PC-9 (cell line): Measurements from ENCODE around the gene GAST. TPM values are rescaled to one million over a fixed set of nuclear protein-coding genes. Genes with fewer than 3 reads are reported as not detected.

Source experiments
- BruUV-seq: library from RNA; stranded (reverse); fragments of 400-500 nt; replicated peaks from 2 replicates; lab custom pipeline; 2021; lab: Mats Ljungman, UMichigan
- CTCF ChIA-PET: fragments of 300-600 bp; sonication (Branson Sonifier 250); formaldehyde crosslinking; loops from one replicate; lab custom pipeline; 2022; ENCODE audit warnings: antibody characterized with exemption; lab: Charles Lee
- POLR2A ChIA-PET: fragments of 300-600 bp; sonication (Branson Sonifier 250); formaldehyde crosslinking; loops from one replicate; lab custom pipeline; 2022; ENCODE audit warnings: antibody characterized with exemption; ENCODE audit not compliant: unreplicated experiment; lab: Charles Lee
- DNase-seq, 2 experiments: peaks; one replicate each; pipeline versions ENCODE4 v3.0.0 to v3.0.0-alpha.2; 2015 to 2022; ENCODE audit warnings: mixed read lengths in 1 of 2
- H2AFZ ChIP-seq: fragments of 200-600 bp; sonication (generic); 2 replicates; pipeline ENCODE4 v1.8.1; 2017; ENCODE audit warnings: antibody characterized with exemption
- H3F3A ChIP-seq: fragments of 200-600 bp; sonication (generic); 2 replicates; pipeline ENCODE4 v1.8.1; 2017; ENCODE audit warnings: antibody characterized with exemption, mild to moderate bottlenecking, low read depth; ENCODE audit not compliant: insufficient read depth
- H3K27ac ChIP-seq: fragments of 200-600 bp; sonication (generic); 2 replicates; pipeline ENCODE4 v1.6.1; 2016; ENCODE audit warnings: mixed run types
- H3K27me3 ChIP-seq: fragments of 200-600 bp; sonication (generic); 2 replicates; pipeline ENCODE4 v1.6.1; 2016; ENCODE audit warnings: low read depth, mixed run types; ENCODE audit not compliant: insufficient read depth
- H3K36me3 ChIP-seq: fragments of 200-600 bp; sonication (generic); 2 replicates; pipeline ENCODE4 v1.6.1; 2016; ENCODE audit warnings: low read depth, mixed run types
- H3K4me1 ChIP-seq: fragments of 200-600 bp; sonication (generic); replicated peaks from 2 replicates; pipeline ENCODE4 v1.6.1; 2016; ENCODE audit warnings: mixed run types; ENCODE audit not compliant: insufficient read depth
- H3K4me2 ChIP-seq: fragments of 200-600 bp; sonication (generic); 2 replicates; pipeline ENCODE4 v1.6.1; 2017; ENCODE audit warnings: mixed run types
- H3K4me3 ChIP-seq: fragments of 200-600 bp; sonication (generic); 2 replicates; pipeline ENCODE4 v1.6.1; 2016; ENCODE audit warnings: mixed run types
- H3K79me2 ChIP-seq: fragments of 200-600 bp; sonication (generic); 2 replicates; pipeline ENCODE4 v1.6.1; 2017; ENCODE audit warnings: low read depth, mixed run types
- H3K9me2 ChIP-seq: fragments of 200-600 bp; sonication (generic); 2 replicates; pipeline ENCODE4 v1.8.1; 2017; ENCODE audit warnings: mild to moderate bottlenecking; ENCODE audit not compliant: insufficient read depth
- H3K9me3 ChIP-seq: fragments of 200-600 bp; sonication (generic); 2 replicates; pipeline ENCODE4 v1.8.1; 2016; ENCODE audit warnings: low read depth; ENCODE audit not compliant: insufficient read depth
- H4K20me1 ChIP-seq: fragments of 200-600 bp; sonication (generic); 2 replicates; pipeline ENCODE4 v1.8.1; 2017; ENCODE audit not compliant: insufficient read depth
- CTCF ChIP-seq: fragments of 200-600 bp; sonication (generic); conservative IDR thresholded peaks from 2 replicates; pipeline ENCODE4 v1.6.1; 2017; ENCODE audit warnings: mixed run types, antibody characterized with exemption, mild to moderate bottlenecking, moderate library complexity
- EZH2 ChIP-seq: fragments of 200-600 bp; sonication (generic); IDR thresholded peaks from 2 replicates; pipeline ENCODE4 v1.8.0; 2017; ENCODE audit warnings: antibody characterized with exemption, low read depth
- intact Hi-C: fragments of 100-400 bp; cut with micrococcal nuclease; formaldehyde crosslinking; loops from one replicate; pipeline ENCODE4 v1.10.0; 2022; ENCODE audit not compliant: unreplicated experiment
- total RNA-seq: library from RNA; stranded (reverse); gene quantifications from 2 replicates; pipeline ENCODE4 v1.2.3, GENCODE V29; 2021

GAST gene
- total RNA-seq, 1 experiment from 2014 or later, result 0.87 TPM

GRCh38 chr17:41725134-41725533, 13.0 kb downstream of the GAST start:
- no peaks in the 10 kb centered on the region for H4K20me1 ChIP-seq
- no peaks in the 10 kb centered on the region for H3K36me3 ChIP-seq
- no TSS peak for BruUV-seq
- H3K9me3 ChIP-seq, result no peaks in the 10 kb centered on the region; the same call in 1 of the 2 replicates
- no peak overlapping the region for H2AFZ ChIP-seq
- no peak for TF ChIP-seq CTCF
- no peak for TF ChIP-seq EZH2
- ChIA-PET CTCF (no interaction called here), POLR2A (no interaction called here)
- no peak overlapping the region for H3K27ac ChIP-seq
- H3K9me2 ChIP-seq, result no peaks in the 10 kb centered on the region
- H3K4me2 ChIP-seq, result no peak overlapping the region
- no peaks in the 10 kb centered on the region for H3K27me3 ChIP-seq
- H3K4me3 ChIP-seq, result no peak overlapping the region
- no peak for DNase-seq
- no peaks in the 10 kb centered on the region for H3K79me2 ChIP-seq
- intact Hi-C loops, result no loop called here
- H3K4me1 ChIP-seq, result no peaks in the 10 kb centered on the region
- H3F3A ChIP-seq, result no peaks in the 10 kb centered on the region

- Histone ChIP-seq H3K79me2 (no peaks in the 10 kb centered on the region), H2AFZ (no peak overlapping the region), H3K9me2 (no peaks in the 10 kb centered on the region), H3K4me3 (no peak overlapping the region), H3K27ac (no peak overlapping the region), H3K36me3 (no peaks in the 10 kb centered on the region), H3K27me3 (peaks cover 12% of the 10 kb centered on the region), H3F3A (no peaks in the 10 kb centered on the region; the same call in 1 of the 2 replicates), H3K9me3 (no peaks in the 10 kb centered on the region), H4K20me1 (no peaks in the 10 kb centered on the region), H3K4me2 (no peak overlapping the region), H3K4me1 (no peaks in the 10 kb centered on the region)
- no TSS peak for BruUV-seq
- POLR2A ChIA-PET, result interaction anchor here (0.6 kb wide), 1 partner anchor 40 kb away, joined by 11 read pairs; no protein-coding TSS in a partner anchor
- CTCF ChIA-PET, result no interaction called here
- TF ChIP-seq CTCF (no peak), EZH2 (no peak)
- no peak for DNase-seq
- intact Hi-C loops, result no loop called here
These were observed 15.9 kb downstream of the GAST start for GRCh38 chr17:41728056-41728455.

- H3K79me2 ChIP-seq, result no peaks in the 10 kb centered on the region
- H3K4me1 ChIP-seq, result peaks cover 7% of the 10 kb centered on the region; the same call in 1 of the 2 replicates
- no peaks in the 10 kb centered on the region for H3K9me2 ChIP-seq
- H3K36me3 ChIP-seq, result no peaks in the 10 kb centered on the region
- no peak overlapping the region for H3K4me3 ChIP-seq
- H3K27me3 ChIP-seq, result peaks cover 26% of the 10 kb centered on the region
- H3K27ac ChIP-seq, result no peak overlapping the region
- CTCF ChIA-PET, result no interaction called here
- no TSS peak for BruUV-seq
- intact Hi-C loops, result loop anchor here (10.0 kb wide), 1 partner anchor 134 kb away; the partner anchor contains the start of gene KLHL11
- POLR2A ChIA-PET, result interaction anchor here (0.7 kb wide), 2 partner anchors 70 to 493 kb away, joined by 4 to 11 read pairs; no protein-coding TSS in a partner anchor
- no peak overlapping the region for H2AFZ ChIP-seq
- no peak for DNase-seq
- no peaks in the 10 kb centered on the region for H4K20me1 ChIP-seq
- no peaks in the 10 kb centered on the region for H3K9me3 ChIP-seq
- no peak overlapping the region for H3K4me2 ChIP-seq
- peaks cover 4% of the 10 kb centered on the region for H3F3A ChIP-seq
- TF ChIP-seq EZH2, result no peak
- no peak for TF ChIP-seq CTCF
These were observed 18.3 kb downstream of the GAST start for GRCh38 chr17:41730479-41730878.
